Measurements from ENCODE around the gene NBAS. TPM values are rescaled to one million over a fixed set of nuclear protein-coding genes. Genes with fewer than 3 reads are reported as not detected.

NBAS gene
- total and polyA plus RNA-seq, 2 donors (not counting 3 experiments of a cell fraction or from before 2014, with no cell fraction given): 29.4 to 43.0 TPM

GRCh38 chr2:15364561-15364960 lies 196.6 kb downstream of the NBAS start:
- no peaks in the 10 kb centered on the region for H3K9me1 ChIP-seq (replicated peaks; ENCODE audit: control insufficient read depth, extremely low read depth, insufficient read depth, low read length)
- no peak overlapping the region for H3K9ac ChIP-seq (replicated peaks; ENCODE audit: extremely low read depth, insufficient read depth, low read length)
- H3K36me3 ChIP-seq (ENCODE audit: control insufficient read depth in 2 of 2, extremely low read depth in 1 of 2, insufficient read depth in 2 of 2, low read length in 2 of 2): no peaks in the 10 kb centered on the region
- no peaks in the 10 kb centered on the region for H3K27me3 ChIP-seq (ENCODE audit: control insufficient read depth in 2 of 2, insufficient read depth in 2 of 2, low read length in 2 of 2)
- no peaks in the 10 kb centered on the region for H3K9me3 ChIP-seq (replicated peaks; ENCODE audit: control insufficient read depth, insufficient read depth, low read length)
- no peak overlapping the region for H3K4me3 ChIP-seq (replicated peaks in 1 of 3; ENCODE audit: insufficient read depth in 1 of 3, low read depth in 1 of 3, low read length in 3 of 3)
- no peaks in the 10 kb centered on the region for H4K20me1 ChIP-seq (replicated peaks; ENCODE audit: control insufficient read depth, extremely low read depth, insufficient read depth, low read length)
- H2AFZ ChIP-seq (ENCODE audit: low read depth, low read length): no peak overlapping the region
- no peaks in the 10 kb centered on the region for H3K79me2 ChIP-seq (ENCODE audit: control insufficient read depth, insufficient read depth, low read length)
- POLR2A ChIA-PET: no interaction called here
- no peak for FAIRE-seq
- H3K27ac ChIP-seq (ENCODE audit: insufficient read depth, low read depth, low read length): no peak overlapping the region
- no peak overlapping the region for H3K4me2 ChIP-seq (ENCODE audit: insufficient read depth, low read length)
- peaks cover 12% of the 10 kb centered on the region for H3K4me1 ChIP-seq (ENCODE audit: control insufficient read depth, extremely low read depth, insufficient read depth, low read length)
- no TSS peak for BruUV-seq (replicated peaks)
- intact Hi-C loops (cut with micrococcal nuclease) (no loop called here), dilution Hi-C loops (cut with MboI; ENCODE audit: extremely low pct_ligation_motif_present, low sequenced_read_pairs) (no loop called here)
- TF ChIP-seq POLR2AphosphoS5 (IDR thresholded peaks at IDR 0.05; ENCODE audit: insufficient read depth, low read depth, low read length) (no peak), FOS (IDR thresholded peaks at IDR 0.05; ENCODE audit: borderline replicate concordance, insufficient read depth, low read length) (no peak), GATA2 (IDR thresholded peaks at IDR 0.05; ENCODE audit: insufficient read depth, insufficient read length, low read depth, low read length) (no peak), POLR2A (IDR thresholded peaks at IDR 0.05; ENCODE audit: low read depth, low read length) (no peak), EZH2 (IDR thresholded peaks at IDR 0.05; ENCODE audit: borderline replicate concordance, low read depth, low read length, severe bottlenecking) (no peak), MAX (IDR thresholded peaks at IDR 0.05; ENCODE audit: insufficient read depth, insufficient read length) (no peak), CTCF (IDR thresholded peaks at IDR 0.05; ENCODE audit: extremely low read depth in 1 of 2, insufficient read depth in 1 of 2, low read depth in 1 of 2, low read length in 2 of 2) (no peak), JUN (IDR thresholded peaks at IDR 0.05; ENCODE audit: borderline replicate concordance, insufficient read depth, insufficient read length, low read depth) (no peak), MYC (IDR thresholded peaks at IDR 0.05; ENCODE audit: low read depth, low read length) (no peak)
- CTCF ChIA-PET: no interaction called here
- DNase-seq (ENCODE audit: low read depth, low spot score): no peak

Data from endothelial cell of umbilical vein (primary cell).